ENCODE results near the gene FIBCD1. TPM values are rescaled to one million over a fixed set of nuclear protein-coding genes. Genes with fewer than 3 reads are reported as not detected.
A peak's percentile ranks its signal among the peaks of the same experiment; 100 is the strongest.
"Not testable (repeated sequence)": the region's sequence is repeated elsewhere in the genome, so short reads cannot be mapped to it uniquely, and the experiment has no call there.

The FIBCD1 gene
- total RNA-seq, 2 donors from 2014 or later: not detected

DNA sequence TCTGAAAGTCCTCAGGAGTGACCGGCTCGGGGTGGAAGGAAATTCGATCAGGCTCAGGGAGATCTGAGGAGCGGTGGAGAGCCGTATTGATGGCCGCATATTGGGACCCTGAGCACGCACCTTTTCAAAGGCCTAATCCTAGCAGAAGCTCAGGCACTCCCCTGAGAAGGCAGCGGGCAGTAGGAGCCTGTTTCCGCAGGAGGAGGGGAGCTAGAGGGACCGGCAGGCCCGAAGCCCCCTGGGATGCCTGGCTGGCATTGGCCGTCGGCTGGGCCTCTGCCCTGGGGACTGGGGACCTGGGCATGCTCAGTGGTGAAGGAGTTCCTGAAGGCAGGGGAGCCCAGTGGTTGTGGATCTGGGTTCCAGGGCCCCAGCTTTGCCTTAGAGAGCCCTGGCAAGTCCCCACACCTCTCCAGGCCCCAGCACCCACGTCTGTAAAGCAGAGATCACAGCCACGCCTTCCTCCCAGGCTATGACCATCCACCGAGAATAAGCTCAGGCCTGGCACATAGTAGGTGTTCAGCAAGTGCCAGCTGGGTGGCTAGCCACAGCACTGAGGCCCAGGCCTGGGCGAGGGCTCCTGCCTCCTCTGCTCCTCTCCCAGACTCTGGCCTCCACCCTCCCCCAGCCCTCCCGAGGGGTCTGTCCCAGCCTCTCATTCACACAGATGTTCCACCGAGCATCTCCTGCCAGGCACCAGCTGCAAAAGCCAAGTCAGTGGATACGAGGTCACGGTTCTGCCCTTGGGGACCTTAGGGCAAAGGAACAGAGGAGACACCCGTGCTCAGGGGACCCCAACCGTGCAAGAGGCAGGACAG, 25.2 kb downstream of the FIBCD1 start:
- Mint-ChIP-seq H3K27me3 (no peaks in the 10 kb centered on the region), H3K27ac (no peak overlapping the region), H3K36me3 (no peaks in the 10 kb centered on the region), H3K9me3 (no peaks in the 10 kb centered on the region), H3K4me1 (ENCODE audit: low read depth in 2 of 2) (no peaks in the 10 kb centered on the region), H3K4me3 (no peak overlapping the region)
- ATAC-seq (no peak), DNase-seq (ENCODE audit: low spot score) (no peak)

GRCh38 chr9:130912932-130913598, 26.0 kb downstream of the FIBCD1 start:
- Mint-ChIP-seq H3K27ac (no peak overlapping the region), H3K36me3 (no peaks in the 10 kb centered on the region), H3K9me3 (no peaks in the 10 kb centered on the region), H3K27me3 (no peaks in the 10 kb centered on the region), H3K4me1 (ENCODE audit: low read depth in 2 of 2) (no peaks in the 10 kb centered on the region), H3K4me3 (no peak overlapping the region)
- DNase-seq (ENCODE audit: low spot score): no peak
- ATAC-seq: no peak

- ATAC-seq (no peak), DNase-seq (ENCODE audit: low spot score) (no peak)
- Mint-ChIP-seq H3K4me3 (no peak overlapping the region), H3K4me1 (ENCODE audit: low read depth in 2 of 2) (no peaks in the 10 kb centered on the region), H3K9me3 (no peaks in the 10 kb centered on the region), H3K36me3 (no peaks in the 10 kb centered on the region), H3K27ac (no peak overlapping the region), H3K27me3 (no peaks in the 10 kb centered on the region)
Measured at GRCh38 chr9:130911254-130912049, 27.6 kb downstream of the FIBCD1 start.

- not testable (repeated sequence) for H3K27me3 Mint-ChIP-seq; H3K9me3 Mint-ChIP-seq; DNase-seq (ENCODE audit: low spot score); H3K36me3 Mint-ChIP-seq; H3K27ac Mint-ChIP-seq; H3K4me3 Mint-ChIP-seq; ATAC-seq; H3K4me1 Mint-ChIP-seq (ENCODE audit: low read depth in 2 of 2)
Measured at GRCh38 chr9:130910670-130911069, 28.4 kb downstream of the FIBCD1 start.

GRCh38 chr9:130910041-130910440, 29.0 kb downstream of the FIBCD1 start:
- not testable (repeated sequence) for ATAC-seq; H3K4me3 Mint-ChIP-seq; H3K36me3 Mint-ChIP-seq; H3K4me1 Mint-ChIP-seq (ENCODE audit: low read depth in 2 of 2); DNase-seq (ENCODE audit: low spot score); H3K9me3 Mint-ChIP-seq; H3K27ac Mint-ChIP-seq; H3K27me3 Mint-ChIP-seq

DNA sequence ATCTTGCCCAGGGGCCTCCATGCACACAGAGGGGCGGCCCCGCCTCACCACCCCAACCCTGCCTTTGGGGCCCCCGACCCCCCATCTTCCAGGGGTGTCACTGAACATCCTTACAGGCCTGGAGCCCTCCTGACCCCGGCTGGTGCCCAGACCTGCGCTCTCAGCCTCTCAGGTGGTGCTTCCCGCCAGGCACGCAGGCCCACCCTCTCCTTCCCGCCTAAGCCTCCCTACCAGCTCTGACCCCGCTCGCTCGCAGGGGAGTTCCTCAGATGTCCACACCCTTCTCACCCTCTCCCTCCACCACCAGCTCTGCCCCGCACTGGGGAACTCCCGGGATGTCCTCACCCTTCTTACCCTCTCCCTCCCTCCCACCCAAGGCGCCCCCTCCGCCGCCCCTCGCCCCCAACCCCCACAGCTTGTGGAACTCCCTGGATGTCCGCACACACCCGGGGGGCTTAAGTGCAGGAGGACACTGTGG, 30.1 kb downstream of the FIBCD1 start:
- Mint-ChIP-seq H3K27me3 (no peaks in the 10 kb centered on the region), H3K4me1 (ENCODE audit: low read depth in 2 of 2) (no peaks in the 10 kb centered on the region), H3K9me3 (no peaks in the 10 kb centered on the region), H3K27ac (no peak overlapping the region), H3K36me3 (no peaks in the 10 kb centered on the region), H3K4me3 (no peak overlapping the region)
- ATAC-seq (peak in 1 of 2 donors; percentile 4), DNase-seq (ENCODE audit: low spot score) (no peak)

- Mint-ChIP-seq H3K4me1 (ENCODE audit: low read depth in 2 of 2) (no peaks in the 10 kb centered on the region), H3K27me3 (no peaks in the 10 kb centered on the region), H3K27ac (no peak overlapping the region), H3K4me3 (no peak overlapping the region), H3K36me3 (no peaks in the 10 kb centered on the region), H3K9me3 (no peaks in the 10 kb centered on the region)
- no peak for DNase-seq (ENCODE audit: low spot score)
- ATAC-seq: peak; percentile 34 to 65
Measured at GRCh38 chr9:130908146-130908877, 30.7 kb downstream of the FIBCD1 start.

GRCh38 chr9:130906735-130907416, 32.2 kb downstream of the FIBCD1 start:
- no peaks in the 10 kb centered on the region for H3K36me3 Mint-ChIP-seq
- H3K4me3 Mint-ChIP-seq: no peak overlapping the region
- ATAC-seq (no peak), DNase-seq (ENCODE audit: low spot score) (no peak)
- no peaks in the 10 kb centered on the region for H3K9me3 Mint-ChIP-seq
- no peaks in the 10 kb centered on the region for H3K4me1 Mint-ChIP-seq (ENCODE audit: low read depth in 2 of 2)
- H3K27me3 Mint-ChIP-seq: no peaks in the 10 kb centered on the region
- H3K27ac Mint-ChIP-seq: no peak overlapping the region

GRCh38 chr9:130905902-130906734, 32.9 kb downstream of the FIBCD1 start:
- H3K27ac Mint-ChIP-seq: no peak overlapping the region
- DNase-seq (ENCODE audit: low spot score) (no peak), ATAC-seq (peak in 1 of 2 donors; percentile 6)
- H3K4me1 Mint-ChIP-seq (ENCODE audit: low read depth in 2 of 2): no peaks in the 10 kb centered on the region
- no peak overlapping the region for H3K4me3 Mint-ChIP-seq
- no peaks in the 10 kb centered on the region for H3K36me3 Mint-ChIP-seq
- H3K27me3 Mint-ChIP-seq: no peaks in the 10 kb centered on the region
- H3K9me3 Mint-ChIP-seq: no peaks in the 10 kb centered on the region

- Mint-ChIP-seq H3K4me3 (no peak overlapping the region), H3K9me3 (no peaks in the 10 kb centered on the region), H3K36me3 (no peaks in the 10 kb centered on the region), H3K27me3 (no peaks in the 10 kb centered on the region), H3K4me1 (ENCODE audit: low read depth in 2 of 2) (no peaks in the 10 kb centered on the region), H3K27ac (no peak overlapping the region)
- DNase-seq (ENCODE audit: low spot score) (no peak), ATAC-seq (no peak)
Measured at GRCh38 chr9:130905125-130905901, 33.7 kb downstream of the FIBCD1 start.

DNA sequence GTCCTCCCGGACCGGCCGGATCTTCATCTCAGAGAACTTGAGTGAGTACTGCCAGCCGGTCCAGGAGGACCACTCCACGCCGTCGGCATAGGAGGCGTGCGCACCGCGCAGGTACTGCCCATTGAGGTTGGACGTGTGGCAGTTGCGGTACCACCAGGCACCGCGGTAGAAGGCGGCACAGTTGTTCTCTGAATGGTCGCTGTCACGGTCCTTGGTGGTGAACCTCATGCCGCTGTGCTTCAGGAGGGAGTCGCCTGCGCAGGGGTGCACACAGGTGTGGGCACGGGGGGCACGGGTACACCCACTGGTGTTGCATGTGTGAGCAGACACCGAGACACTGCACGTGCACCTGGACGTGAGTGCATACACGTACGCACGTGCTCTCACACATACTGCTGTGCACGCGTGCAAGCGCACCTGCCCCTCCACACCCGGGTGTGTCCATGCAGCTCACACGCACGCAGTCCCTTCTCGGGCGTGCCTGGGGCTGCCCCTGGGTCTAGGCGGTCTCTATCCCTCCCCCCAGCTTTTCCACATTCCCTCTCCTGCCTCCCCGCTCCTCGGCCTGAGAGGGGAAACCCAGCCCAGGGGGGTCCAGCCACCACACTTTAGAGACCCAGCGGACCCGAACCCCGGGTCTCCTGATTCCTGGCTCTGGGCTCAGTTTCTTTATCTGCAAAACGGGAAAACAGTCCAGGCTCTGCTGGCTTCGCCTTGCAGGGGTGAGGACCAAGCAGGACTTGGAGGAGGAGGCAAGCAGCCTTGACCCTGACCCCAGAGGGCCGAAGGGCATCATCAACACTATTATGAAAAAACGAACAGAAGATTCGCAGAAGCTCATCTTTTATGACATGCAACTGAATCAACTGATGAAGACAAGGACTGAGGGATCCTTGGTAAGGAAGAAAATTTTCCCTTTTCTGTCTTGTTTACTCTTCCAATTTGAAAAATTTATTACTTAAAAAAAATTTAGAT, 34.7 kb downstream of the FIBCD1 start:
- Mint-ChIP-seq H3K4me3 (no peak overlapping the region), H3K27me3 (no peaks in the 10 kb centered on the region), H3K27ac (no peak overlapping the region), H3K9me3 (no peaks in the 10 kb centered on the region), H3K4me1 (ENCODE audit: low read depth in 2 of 2) (no peaks in the 10 kb centered on the region), H3K36me3 (no peaks in the 10 kb centered on the region)
- DNase-seq (ENCODE audit: low spot score) (no peak), ATAC-seq (no peak)

All from natural killer cell treated with Interleukin-12 subunit alpha and Interleukin-12 subunit beta and Interleukin-15 and Interleukin-18, amount 100 ng/mL, for 72 hours (primary cell).